ENCODE data around the gene CTNNA3.

CTNNA3 gene

DNA sequence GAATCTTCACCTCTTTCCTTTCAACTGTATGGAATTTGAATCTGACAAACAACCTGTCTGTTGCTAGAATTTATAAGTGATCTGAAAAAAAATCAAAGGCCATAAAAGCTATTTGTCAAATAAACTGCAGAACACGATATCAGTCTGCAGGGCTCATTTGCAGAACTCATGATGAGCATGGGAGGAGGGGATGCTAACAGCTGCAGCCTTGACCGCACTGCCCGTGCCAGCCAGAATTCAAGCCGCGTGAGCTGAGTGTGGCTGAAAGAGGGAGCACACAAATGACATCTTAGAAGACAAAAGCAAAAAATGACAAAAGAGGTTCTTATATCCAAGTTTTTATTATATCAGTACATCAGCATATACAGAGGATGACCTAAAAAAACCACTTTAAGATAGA is 754.5 kb downstream of the CTNNA3 start:
- peak in 46 of 58 donors; percentile 6 to 82 (median 50) for DNase-seq

GRCh38 chr10:66940965-66941364 is 755.0 kb downstream of the CTNNA3 start:
- DNase-seq = peak in 2 of 58 donors; percentile 2 to 70

GRCh38 chr10:66934711-66935110 is 761.3 kb downstream of the CTNNA3 start:
- DNase-seq = no peak

DNA sequence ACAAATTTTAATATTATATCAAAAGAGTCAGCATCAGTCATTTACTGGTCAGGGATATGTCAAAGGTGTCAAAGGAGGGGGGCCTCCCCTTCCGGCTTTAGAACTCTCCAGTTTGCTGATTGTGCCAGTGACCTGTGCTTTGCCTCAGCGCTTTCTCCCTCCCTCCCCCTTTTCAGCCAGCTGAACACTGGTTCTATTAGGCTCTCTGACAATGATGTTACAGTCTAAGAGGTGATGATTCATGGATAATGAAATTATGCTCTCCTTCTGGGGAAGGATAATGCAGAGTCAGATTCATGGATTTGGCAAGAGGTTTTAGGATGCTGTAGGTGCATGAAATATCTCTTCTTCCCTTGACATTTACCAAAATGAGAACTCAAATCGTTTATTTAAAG is 764.0 kb downstream of the CTNNA3 start:
- peak in 32 of 58 donors; percentile 3 to 72 (median 28) for DNase-seq

GRCh38 chr10:66931340-66931948 is 764.6 kb downstream of the CTNNA3 start:
- peak in 4 of 58 donors; percentile 8 to 71 (median 34) for DNase-seq

- peak in 6 of 58 donors; percentile 1 to 36 (median 14) for DNase-seq
Measured at GRCh38 chr10:66929375-66929774, 766.6 kb downstream of the CTNNA3 start.

DNA sequence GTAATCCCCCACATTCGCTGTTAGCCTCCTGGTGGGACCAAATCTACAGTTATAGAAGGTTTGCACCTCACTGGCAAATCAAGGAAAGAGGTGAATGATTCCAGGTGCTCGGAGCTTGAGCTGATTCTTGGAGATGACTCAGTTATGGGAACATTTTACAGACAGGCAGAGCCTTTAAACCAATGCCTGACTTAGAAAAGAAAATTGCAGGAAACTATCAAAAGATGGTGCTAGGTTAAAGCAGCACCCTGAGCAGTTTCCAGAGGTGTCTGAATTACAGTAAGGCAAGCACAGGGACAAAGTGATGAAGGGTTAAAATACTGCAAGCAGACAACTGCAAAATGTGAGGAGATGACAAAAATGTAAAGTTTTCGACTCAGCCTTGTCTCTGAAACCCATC is 767.2 kb downstream of the CTNNA3 start:
- DNase-seq = peak in 1 of 58 donors; percentile 17

DNA sequence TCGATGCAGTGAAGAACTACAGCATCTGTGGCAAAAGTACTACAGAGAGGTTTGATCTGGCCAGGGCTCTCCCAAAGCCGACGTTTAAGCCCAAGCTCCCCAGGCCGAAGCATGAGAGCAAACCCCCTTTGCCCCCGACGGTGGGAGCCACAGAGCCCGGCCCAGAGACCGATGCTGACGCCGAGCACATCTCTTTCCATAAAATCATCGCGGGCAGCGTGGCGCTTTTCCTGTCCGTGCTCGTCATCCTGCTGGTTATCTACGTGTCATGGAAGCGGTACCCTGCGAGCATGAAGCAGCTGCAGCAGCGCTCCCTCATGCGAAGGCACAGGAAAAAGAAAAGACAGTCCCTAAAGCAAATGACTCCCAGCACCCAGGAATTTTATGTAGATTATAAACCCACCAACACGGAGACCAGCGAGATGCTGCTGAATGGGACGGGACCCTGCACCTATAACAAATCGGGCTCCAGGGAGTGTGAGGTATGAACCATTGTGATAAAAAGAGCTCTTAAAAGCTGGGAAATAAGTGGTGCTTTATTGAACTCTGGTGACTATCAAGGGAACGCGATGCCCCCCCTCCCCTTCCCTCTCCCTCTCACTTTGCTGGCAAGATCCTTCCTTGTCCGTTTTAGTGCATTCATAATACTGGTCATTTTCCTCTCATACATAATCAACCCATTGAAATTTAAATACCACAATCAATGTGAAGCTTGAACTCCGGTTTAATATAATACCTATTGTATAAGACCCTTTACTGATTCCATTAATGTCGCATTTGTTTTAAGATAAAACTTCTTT is 767.8 kb downstream of the CTNNA3 start:
- DNase-seq = peak in 48 of 58 donors; percentile 7 to 68 (median 40)

DNA sequence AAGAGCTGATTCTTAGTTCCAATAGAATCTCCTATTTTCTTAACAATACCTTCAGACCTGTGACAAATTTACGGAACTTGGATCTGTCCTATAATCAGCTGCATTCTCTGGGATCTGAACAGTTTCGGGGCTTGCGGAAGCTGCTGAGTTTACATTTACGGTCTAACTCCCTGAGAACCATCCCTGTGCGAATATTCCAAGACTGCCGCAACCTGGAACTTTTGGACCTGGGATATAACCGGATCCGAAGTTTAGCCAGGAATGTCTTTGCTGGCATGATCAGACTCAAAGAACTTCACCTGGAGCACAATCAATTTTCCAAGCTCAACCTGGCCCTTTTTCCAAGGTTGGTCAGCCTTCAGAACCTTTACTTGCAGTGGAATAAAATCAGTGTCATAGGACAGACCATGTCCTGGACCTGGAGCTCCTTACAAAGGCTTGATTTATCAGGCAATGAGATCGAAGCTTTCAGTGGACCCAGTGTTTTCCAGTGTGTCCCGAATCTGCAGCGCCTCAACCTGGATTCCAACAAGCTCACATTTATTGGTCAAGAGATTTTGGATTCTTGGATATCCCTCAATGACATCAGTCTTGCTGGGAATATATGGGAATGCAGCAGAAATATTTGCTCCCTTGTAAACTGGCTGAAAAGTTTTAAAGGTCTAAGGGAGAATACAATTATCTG is 768.6 kb downstream of the CTNNA3 start:
- peak in 18 of 58 donors; percentile 2 to 51 (median 24) for DNase-seq

GRCh38 chr10:66926841-66927240 is 769.2 kb downstream of the CTNNA3 start:
- DNase-seq = peak in 2 of 58 donors; percentile 3 to 13

DNA sequence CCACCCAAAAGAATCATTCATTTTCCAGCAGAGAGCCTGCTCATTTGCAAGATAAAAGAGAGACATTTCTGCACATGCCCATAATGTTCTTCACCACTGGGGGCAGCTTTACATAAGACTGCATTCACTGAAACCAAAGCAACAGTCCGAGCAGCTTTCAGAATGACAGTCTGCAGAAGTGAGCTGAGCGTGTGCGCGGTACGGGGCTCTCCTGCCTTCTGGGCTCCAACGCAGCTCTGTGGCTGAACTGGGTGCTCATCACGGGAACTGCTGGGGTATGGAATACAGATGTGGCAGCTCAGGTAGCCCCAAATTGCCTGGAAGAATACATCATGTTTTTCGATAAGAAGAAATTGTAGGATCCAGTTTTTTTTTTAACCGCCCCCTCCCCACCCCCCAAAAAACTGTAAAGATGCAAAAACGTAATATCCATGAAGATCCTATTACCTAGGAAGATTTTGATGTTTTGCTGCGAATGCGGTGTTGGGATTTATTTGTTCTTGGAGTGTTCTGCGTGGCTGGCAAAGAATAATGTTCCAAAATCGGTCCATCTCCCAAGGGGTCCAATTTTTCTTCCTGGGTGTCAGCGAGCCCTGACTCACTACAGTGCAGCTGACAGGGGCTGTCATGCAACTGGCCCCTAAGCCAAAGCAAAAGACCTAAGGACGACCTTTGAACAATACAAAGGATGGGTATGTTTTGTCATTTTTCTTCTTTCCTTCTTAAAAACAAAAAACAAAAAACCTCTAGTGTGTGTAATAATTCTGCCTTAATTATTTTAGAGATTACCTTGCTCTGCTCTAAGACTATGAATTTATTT is 769.9 kb downstream of the CTNNA3 start, which contains the start of gene LRRTM3:
LRRTM3 (plus strand) TSS at position 141 of the 820 bp plus-strand sequence.
- DNase-seq = peak in 54 of 58 donors; percentile 24 to 91 (median 64)

DNA sequence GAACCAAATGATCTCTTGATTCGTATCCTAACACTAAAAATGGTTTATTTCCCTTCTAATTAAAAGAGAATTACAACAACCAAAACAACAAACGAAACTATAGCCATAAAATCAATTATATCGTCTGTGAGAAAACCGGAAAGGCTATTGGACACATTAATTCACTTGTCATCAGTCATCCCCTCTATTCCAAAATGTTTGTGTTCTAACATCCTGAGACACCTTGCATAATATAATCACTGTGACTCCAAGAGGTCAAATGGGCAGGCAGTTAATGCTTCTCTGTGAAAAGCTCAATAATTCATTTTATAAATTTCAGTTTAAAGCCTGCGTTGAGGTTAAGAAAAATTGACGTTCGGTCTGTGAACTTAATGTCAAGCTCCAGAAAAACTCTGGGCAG is 770.6 kb downstream of the CTNNA3 start:
- DNase-seq = no peak

- no peak for DNase-seq
Measured at GRCh38 chr10:66924674-66925345, 771.2 kb downstream of the CTNNA3 start.

- DNase-seq = no peak
Measured at GRCh38 chr10:66919248-66919647, 776.7 kb downstream of the CTNNA3 start.

GRCh38 chr10:66917104-66917503 is 778.9 kb downstream of the CTNNA3 start:
- DNase-seq = no peak

DNA sequence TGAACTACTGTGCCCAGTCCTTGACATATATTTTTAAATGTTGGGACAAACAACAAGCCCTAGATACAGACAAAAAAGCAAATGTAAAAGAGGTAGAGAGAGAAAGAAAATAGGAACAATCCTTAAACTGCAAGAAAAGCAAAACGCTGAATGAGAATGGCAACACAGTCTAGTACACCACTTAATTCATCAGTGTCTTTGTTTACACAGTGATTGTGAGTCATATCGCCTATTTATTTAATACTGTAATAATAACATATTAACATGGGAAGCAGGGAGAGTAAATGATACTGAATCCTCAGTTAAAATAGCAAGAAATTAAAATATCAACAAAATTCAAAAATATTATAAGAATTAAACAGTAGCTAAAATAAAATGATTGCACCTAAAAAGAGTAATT is 780.0 kb downstream of the CTNNA3 start:
- DNase-seq = no peak

- no peak for DNase-seq
Measured at GRCh38 chr10:66910671-66911070, 785.3 kb downstream of the CTNNA3 start.

GRCh38 chr10:66892871-66893270 is 803.1 kb downstream of the CTNNA3 start:
- no peak for DNase-seq

DNA sequence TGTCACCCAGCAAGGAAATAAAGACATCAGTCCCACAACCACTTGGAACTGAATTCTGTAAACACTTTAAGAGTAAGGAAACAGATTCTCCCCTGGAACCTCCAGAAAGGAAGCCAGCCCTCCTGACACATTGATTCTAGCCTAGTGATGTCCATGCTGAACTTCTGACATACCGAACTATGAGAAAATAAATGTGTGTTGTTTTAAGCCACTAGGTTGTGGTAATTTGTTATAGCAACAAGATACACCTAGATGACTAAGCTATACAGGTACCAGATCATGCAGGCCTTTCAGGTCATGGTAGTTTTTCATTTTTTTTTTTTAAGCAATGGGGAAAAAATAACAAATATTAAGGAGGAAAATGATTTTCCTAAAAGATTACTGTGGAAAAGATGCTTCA is 807.8 kb downstream of the CTNNA3 start:
- no peak for DNase-seq

GRCh38 chr10:66886848-66887247 is 809.1 kb downstream of the CTNNA3 start:
- DNase-seq = no peak

DNA sequence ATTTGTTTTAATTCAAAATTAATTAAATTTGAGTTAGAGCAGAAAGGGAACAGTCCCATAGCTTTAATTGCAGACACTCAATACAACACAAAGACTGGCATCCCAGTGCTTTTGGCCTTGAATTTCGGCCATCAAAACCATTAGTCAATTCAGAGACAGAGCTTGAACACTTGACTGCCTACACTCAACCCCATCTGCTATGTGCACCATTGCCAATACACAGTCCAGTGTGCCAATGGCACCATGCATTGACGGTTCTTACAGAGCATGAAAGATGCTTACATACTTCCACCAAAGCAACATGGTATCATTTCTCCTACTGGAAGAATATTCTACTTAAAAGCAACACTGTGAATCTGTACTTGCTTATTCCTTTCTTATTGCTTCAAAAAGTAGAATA is 813.7 kb downstream of the CTNNA3 start:
- no peak for DNase-seq
